ENCODE measurements around the gene INF2. TPM values are rescaled to one million over a fixed set of nuclear protein-coding genes. Genes with fewer than 3 reads are reported as not detected.
A peak's percentile ranks its signal among the peaks of the same experiment; 100 is the strongest.

INF2 gene
- total and polyA plus RNA-seq, 4 donors, result 13.1 to 51.6 (median 25.5) TPM

- WGBS, result 81% methylated on average over 26 of the region's 26 CpGs
- DNase-seq (ENCODE audit: low spot score), result no peak
- Histone ChIP-seq H3K27ac (ENCODE audit: low read depth in 1 of 2, low read length in 2 of 2) (peak overlapping the region; percentile 51 to 74), H3K9ac (ENCODE audit: low read depth in 1 of 2, low read length in 2 of 2) (no peak overlapping the region), H3K4me3 (ENCODE audit: low read depth in 1 of 3, low read length in 3 of 3) (no peak overlapping the region), H3K36me3 (ENCODE audit: control insufficient read depth in 4 of 4, insufficient read depth in 3 of 4, low read depth in 1 of 4, low read length in 3 of 4) (peaks cover 0 to 2% (median 0%) of the 10 kb centered on the region in 4 donors), H3K27me3 (ENCODE audit: control insufficient read depth in 4 of 4, insufficient read depth in 4 of 4, low read length in 3 of 4) (no peaks in the 10 kb centered on the region), H3K9me3 (ENCODE audit: control insufficient read depth in 4 of 4, low read length in 3 of 4) (no peaks in the 10 kb centered on the region), H3K4me1 (ENCODE audit: control insufficient read depth in 4 of 4, insufficient read depth in 4 of 4, low read length in 3 of 4) (peaks cover 37 to 86% (median 61%) of the 10 kb centered on the region in 4 donors)
- peak; percentile 53 to 64 for TF ChIP-seq HNF4A (conservative IDR thresholded peaks at IDR 0.05)
- TF ChIP-seq YY1 (IDR thresholded peaks at IDR 0.05), result peak; percentile 38
- TF ChIP-seq TAF1 (conservative IDR thresholded peaks at IDR 0.05), result no peak
- TF ChIP-seq EGR1 (IDR thresholded peaks at IDR 0.05; ENCODE audit: low read depth in 2 of 2), result peak in 1 of 2 donors; percentile 77
- peak; percentile 68 to 86 for TF ChIP-seq RXRA (IDR thresholded peaks at IDR 0.05)
- peak; percentile 40 for TF ChIP-seq FOXA1 (IDR thresholded peaks at IDR 0.05)
- TF ChIP-seq, protein P1, sequence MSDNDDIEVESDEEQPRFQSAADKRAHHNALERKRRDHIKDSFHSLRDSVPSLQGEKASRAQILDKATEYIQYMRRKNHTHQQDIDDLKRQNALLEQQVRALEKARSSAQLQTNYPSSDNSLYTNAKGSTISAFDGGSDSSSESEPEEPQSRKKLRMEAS (IDR thresholded peaks at IDR 0.05), result peak; percentile 91
- no peak for TF ChIP-seq RAD21 (IDR thresholded peaks at IDR 0.05)
- peak; percentile 69 for TF ChIP-seq SP1 (IDR thresholded peaks at IDR 0.05)
Observed at GRCh38 chr14:104693482-104694431, 4.3 kb downstream of the INF2 start.

GRCh38 chr14:104694475-104694950, 5.1 kb downstream of the INF2 start:
- H3K27ac ChIP-seq (ENCODE audit: low read depth in 1 of 2, low read length in 2 of 2), result peak overlapping the region; percentile 51 to 74
- peak overlapping the region in 1 of 3 donors; percentile 0 for H3K4me3 ChIP-seq (ENCODE audit: low read depth in 1 of 3, low read length in 3 of 3)
- TF ChIP-seq, protein P1 (IDR thresholded peaks at IDR 0.05), result no peak
- TF ChIP-seq, protein P2, sequence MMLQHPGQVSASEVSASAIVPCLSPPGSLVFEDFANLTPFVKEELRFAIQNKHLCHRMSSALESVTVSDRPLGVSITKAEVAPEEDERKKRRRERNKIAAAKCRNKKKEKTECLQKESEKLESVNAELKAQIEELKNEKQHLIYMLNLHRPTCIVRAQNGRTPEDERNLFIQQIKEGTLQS (IDR thresholded peaks at IDR 0.05), result no peak
- TF ChIP-seq GABPA (IDR thresholded peaks at IDR 0.05 in 1 of 2, conservative IDR thresholded peaks at IDR 0.05 in 1 of 2) (no peak), RAD21 (IDR thresholded peaks at IDR 0.05) (no peak), YY1 (IDR thresholded peaks at IDR 0.05) (no peak), TAF1 (conservative IDR thresholded peaks at IDR 0.05) (no peak), RXRA (IDR thresholded peaks at IDR 0.05) (peak in 1 of 2 donors; percentile 43), FOXA1 (IDR thresholded peaks at IDR 0.05) (no peak), NR2F2 (IDR thresholded peaks at IDR 0.05) (no peak), EGR1 (IDR thresholded peaks at IDR 0.05; ENCODE audit: low read depth in 2 of 2) (peak in 1 of 2 donors; percentile 7), JUND (IDR thresholded peaks at IDR 0.05) (no peak), HNF4A (conservative IDR thresholded peaks at IDR 0.05) (peak in 1 of 2 donors; percentile 35), HNF4G (IDR thresholded peaks at IDR 0.05) (no peak), SP1 (IDR thresholded peaks at IDR 0.05) (no peak), FOXA2 (IDR thresholded peaks at IDR 0.05) (no peak)
- TF ChIP-seq, protein P3, sequence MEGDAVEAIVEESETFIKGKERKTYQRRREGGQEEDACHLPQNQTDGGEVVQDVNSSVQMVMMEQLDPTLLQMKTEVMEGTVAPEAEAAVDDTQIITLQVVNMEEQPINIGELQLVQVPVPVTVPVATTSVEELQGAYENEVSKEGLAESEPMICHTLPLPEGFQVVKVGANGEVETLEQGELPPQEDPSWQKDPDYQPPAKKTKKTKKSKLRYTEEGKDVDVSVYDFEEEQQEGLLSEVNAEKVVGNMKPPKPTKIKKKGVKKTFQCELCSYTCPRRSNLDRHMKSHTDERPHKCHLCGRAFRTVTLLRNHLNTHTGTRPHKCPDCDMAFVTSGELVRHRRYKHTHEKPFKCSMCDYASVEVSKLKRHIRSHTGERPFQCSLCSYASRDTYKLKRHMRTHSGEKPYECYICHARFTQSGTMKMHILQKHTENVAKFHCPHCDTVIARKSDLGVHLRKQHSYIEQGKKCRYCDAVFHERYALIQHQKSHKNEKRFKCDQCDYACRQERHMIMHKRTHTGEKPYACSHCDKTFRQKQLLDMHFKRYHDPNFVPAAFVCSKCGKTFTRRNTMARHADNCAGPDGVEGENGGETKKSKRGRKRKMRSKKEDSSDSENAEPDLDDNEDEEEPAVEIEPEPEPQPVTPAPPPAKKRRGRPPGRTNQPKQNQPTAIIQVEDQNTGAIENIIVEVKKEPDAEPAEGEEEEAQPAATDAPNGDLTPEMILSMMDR (IDR thresholded peaks at IDR 0.05; ENCODE audit: low read depth, low read length, missing input control), result no peak
- TF ChIP-seq, protein P4, sequence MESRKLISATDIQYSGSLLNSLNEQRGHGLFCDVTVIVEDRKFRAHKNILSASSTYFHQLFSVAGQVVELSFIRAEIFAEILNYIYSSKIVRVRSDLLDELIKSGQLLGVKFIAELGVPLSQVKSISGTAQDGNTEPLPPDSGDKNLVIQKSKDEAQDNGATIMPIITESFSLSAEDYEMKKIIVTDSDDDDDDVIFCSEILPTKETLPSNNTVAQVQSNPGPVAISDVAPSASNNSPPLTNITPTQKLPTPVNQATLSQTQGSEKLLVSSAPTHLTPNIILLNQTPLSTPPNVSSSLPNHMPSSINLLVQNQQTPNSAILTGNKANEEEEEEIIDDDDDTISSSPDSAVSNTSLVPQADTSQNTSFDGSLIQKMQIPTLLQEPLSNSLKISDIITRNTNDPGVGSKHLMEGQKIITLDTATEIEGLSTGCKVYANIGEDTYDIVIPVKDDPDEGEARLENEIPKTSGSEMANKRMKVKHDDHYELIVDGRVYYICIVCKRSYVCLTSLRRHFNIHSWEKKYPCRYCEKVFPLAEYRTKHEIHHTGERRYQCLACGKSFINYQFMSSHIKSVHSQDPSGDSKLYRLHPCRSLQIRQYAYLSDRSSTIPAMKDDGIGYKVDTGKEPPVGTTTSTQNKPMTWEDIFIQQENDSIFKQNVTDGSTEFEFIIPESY (IDR thresholded peaks at IDR 0.05), result no peak
- TF ChIP-seq, protein P5, sequence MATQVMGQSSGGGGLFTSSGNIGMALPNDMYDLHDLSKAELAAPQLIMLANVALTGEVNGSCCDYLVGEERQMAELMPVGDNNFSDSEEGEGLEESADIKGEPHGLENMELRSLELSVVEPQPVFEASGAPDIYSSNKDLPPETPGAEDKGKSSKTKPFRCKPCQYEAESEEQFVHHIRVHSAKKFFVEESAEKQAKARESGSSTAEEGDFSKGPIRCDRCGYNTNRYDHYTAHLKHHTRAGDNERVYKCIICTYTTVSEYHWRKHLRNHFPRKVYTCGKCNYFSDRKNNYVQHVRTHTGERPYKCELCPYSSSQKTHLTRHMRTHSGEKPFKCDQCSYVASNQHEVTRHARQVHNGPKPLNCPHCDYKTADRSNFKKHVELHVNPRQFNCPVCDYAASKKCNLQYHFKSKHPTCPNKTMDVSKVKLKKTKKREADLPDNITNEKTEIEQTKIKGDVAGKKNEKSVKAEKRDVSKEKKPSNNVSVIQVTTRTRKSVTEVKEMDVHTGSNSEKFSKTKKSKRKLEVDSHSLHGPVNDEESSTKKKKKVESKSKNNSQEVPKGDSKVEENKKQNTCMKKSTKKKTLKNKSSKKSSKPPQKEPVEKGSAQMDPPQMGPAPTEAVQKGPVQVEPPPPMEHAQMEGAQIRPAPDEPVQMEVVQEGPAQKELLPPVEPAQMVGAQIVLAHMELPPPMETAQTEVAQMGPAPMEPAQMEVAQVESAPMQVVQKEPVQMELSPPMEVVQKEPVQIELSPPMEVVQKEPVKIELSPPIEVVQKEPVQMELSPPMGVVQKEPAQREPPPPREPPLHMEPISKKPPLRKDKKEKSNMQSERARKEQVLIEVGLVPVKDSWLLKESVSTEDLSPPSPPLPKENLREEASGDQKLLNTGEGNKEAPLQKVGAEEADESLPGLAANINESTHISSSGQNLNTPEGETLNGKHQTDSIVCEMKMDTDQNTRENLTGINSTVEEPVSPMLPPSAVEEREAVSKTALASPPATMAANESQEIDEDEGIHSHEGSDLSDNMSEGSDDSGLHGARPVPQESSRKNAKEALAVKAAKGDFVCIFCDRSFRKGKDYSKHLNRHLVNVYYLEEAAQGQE (IDR thresholded peaks at IDR 0.05), result no peak
- H3K9ac ChIP-seq (ENCODE audit: low read depth in 1 of 2, low read length in 2 of 2), result peak overlapping the region in 1 of 2 donors; percentile 7
- no peak for DNase-seq (ENCODE audit: low spot score)
- H3K4me1 ChIP-seq (ENCODE audit: control insufficient read depth in 4 of 4, insufficient read depth in 4 of 4, low read length in 3 of 4), result peaks cover 33 to 89% (median 65%) of the 10 kb centered on the region in 4 donors
- 35% methylated on average over 15 of the region's 15 CpGs for WGBS
- H3K9me3 ChIP-seq (ENCODE audit: control insufficient read depth in 4 of 4, low read length in 3 of 4), result no peaks in the 10 kb centered on the region
- no peaks in the 10 kb centered on the region for H3K27me3 ChIP-seq (ENCODE audit: control insufficient read depth in 4 of 4, insufficient read depth in 4 of 4, low read length in 3 of 4)
- H3K36me3 ChIP-seq (ENCODE audit: control insufficient read depth in 4 of 4, insufficient read depth in 3 of 4, low read depth in 1 of 4, low read length in 3 of 4), result peaks cover 0 to 2% (median 0%) of the 10 kb centered on the region in 4 donors
